Ecto neural progenitor cell (in vitro differentiated cells): ENCODE data around the gene NCSTN.
"Not testable (repeated sequence)": the region's sequence is repeated elsewhere in the genome, so short reads cannot be mapped to it uniquely, and the experiment has no call there.

Source experiments
- DNase-seq: peaks from one replicate; pipeline ENCODE4 v3.0.0-alpha.2; 2018; ENCODE audit warnings: low spot score

NCSTN gene

DNA sequence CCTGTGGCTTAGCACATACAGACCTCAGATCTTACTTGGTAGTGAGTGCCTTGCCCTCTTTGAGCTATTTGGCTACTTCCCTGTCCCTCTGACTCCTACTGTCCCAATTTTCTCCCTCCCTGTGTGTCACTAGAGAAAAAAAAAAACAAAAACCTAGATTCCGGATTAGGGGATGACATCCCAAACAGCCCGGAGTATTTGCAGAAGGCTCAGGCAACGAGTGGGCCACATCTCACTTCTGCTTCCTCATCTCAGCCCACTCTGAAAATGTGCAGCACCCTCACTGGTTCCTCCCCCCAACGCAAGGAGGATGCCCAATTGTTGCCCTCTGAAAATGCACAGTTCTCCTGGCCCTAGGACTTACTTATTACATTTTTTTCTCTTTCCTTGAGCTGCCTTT, 28.6 kb downstream of the NCSTN start:
- DNase-seq: peak; percentile 11

DNA sequence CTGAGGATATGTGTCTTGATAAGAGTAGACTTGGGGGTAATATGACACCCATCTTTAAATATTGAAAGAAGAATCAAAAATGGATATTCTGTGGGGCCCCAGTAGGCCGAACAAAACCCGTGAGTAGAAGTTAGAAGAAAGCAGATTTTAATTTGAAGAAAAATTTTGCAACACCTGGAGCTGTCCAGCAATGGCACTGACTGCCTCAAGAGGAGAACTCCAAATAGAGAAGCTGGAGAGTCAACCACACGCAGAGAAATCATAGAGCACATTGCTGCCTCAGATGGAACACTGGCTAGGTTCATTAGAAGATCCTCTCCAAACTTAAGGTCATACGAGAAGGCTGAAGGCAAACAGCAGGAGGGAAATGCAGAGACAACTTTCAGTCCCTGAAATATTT, 30.5 kb downstream of the NCSTN start:
- peak; percentile 18 for DNase-seq

DNA sequence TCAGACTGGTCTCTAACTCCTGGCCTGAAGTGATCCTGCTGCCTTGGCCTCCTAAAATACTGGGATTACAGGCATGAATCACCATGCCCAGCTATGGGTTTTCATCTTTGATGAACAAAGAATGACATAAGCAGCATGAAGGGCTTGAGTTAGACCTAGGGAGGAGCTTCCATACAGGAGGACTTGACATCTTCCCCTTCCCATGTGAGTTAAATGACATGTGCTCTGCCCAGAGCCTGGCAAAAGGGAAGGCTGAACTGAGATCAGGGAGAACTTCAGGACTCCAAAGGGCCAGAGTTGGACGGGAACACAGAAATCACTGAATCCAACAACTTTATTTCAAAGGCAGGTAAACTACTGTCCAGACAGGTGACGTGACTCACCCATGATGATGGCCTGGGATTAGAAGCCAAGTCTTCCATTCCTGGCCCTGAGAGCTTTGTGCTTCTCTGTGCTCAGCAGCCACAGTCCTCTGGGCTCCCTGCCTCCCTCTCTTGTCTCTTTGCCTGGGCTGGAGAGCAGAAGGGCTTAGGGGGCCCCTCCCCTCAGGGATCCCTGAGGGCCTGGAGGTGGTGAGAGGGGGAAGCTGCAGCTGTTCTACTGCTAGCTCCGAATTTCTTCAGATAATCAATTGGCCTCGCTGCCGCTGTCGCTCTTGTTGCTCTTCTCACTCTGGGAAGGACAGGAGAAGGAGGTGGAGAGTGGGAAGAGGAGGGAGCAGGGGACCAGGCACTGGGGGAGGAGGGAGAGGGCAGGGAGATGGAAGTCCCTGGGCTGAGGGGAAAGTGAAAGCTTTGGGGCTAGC, 31.3 kb downstream of the NCSTN start:
- peak; percentile 85 for DNase-seq

DNA sequence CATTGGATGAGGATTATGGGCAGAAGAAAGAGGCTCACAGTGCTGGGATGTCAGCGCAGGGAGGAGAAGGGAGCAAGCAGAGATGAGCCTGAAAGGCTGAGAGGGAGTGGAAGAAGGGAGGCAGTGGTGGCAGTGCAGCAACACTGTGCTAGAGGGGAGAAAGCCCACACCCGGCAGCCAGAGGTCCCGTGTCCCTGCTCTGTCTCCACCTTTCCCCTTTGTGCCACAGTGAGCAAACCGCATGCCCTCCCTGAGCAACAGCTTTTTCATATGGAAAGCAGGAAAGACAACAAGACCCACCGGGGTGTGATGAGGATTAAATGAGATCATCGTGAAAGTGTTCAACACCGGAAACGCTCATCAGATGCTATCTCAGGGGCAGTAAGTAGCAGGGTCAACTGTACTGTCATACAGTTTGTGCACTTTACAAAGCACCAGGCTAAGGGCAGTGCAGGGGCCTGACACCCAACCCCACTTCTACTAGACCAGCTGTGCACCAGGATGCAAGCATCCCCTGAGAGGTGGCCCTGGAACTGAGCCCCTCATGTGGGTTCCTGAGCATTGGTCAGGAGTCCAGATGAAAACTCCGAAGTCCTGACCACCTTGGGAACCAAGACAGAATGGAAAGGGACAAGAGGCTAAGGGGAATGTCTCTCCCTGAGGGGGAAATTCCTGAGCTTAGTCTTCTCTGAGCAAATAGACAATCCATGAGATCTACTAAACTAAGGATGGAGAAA, 32.8 kb downstream of the NCSTN start:
- DNase-seq: peak; percentile 69

DNA sequence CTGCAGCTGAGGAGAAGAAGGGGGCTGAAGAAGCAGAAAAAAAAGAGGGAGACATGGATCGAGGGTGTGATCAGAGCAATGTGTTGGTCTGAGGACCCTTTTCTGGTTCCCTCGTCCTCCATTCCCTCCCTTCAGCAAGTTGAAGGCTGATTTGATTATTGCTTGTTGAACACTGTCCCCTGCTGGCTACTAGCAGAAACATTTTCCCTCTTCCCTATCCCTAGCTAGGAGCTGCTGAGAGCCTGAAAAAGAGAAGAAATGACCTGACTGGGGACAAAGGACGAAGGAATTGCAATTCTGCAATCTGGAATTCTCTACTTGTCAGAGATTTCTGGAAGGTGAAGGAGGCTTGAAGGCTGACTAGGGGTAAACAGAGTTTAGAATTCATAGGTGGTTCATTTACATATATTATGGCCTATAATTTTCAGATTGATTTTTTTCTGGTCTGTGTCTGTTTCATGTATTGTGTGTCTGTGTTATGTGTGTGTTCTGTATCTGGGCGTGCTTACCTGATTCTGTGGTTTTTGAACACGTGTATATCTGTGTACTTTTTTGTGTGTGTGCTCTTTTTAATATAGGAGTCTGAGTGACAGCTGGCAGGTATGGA, 33.4 kb downstream of the NCSTN start:
- DNase-seq: no peak

DNA sequence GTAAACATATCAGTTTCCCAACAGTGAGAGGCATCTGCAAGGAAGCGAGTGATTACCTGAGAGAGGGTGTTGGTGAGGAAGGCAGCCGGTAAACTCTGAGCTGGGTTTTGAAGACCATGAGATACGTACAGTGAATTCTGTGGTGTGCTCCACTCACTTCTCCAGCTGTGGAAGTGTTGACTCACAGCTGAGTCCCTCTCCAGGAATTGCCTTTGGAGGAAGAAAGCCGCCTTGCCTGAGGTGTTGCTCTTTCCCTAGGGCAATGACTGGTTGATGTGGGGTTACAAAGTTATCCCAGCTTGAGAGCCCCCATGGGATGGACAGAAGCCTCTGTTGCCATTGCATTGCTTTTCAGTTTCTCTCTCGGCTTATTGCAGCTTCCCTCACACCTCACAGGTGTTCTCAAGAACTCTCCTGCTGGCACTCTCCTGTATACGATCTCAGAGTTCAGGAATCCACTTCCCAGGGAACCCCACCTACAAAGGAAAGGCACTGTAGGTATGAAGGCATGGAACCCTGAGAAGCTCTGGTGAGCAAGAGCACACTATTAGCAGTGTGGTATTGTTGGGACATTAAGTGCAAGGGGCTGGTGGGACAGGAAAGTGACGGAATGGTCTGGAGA, 34.5 kb downstream of the NCSTN start:
- peak; percentile 44 for DNase-seq

DNA sequence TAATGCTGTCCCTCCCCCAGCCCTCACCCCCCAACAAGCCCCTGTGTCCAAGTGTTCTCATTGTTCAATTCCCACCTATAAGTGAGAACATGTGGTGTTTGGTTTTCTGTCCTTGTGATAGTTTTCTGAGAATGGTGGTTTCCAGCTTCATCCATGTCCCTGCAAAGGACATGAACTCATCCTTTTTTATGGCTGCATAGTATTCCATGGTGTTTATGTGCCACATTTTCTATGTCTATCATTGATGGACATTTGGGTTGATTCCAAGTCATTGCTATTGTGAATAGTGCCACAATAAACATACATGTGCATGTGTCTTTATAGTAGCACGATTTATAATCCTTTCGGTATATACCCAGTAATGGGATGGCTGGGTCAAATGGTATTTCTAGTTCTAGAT, 41.6 kb downstream of the NCSTN start:
- not testable (repeated sequence) for DNase-seq

DNA sequence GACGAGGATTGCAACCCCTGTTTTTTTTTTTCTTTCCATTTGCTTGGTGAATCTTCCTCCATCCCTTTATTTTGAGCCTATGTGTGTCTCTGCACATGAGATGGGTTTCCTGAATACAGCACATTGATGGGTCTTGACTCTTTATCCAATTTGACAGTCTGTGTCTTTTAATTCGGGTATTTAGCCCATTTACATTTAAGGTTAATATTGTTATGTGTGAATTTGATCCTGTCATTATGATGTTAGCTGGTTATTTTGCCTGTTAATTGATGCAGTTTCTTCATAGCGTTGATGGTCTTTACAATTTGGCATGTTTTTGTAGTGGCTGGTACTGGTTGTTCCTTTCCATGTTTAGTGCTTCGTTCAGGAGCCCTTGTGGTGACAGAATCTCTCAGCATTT, 45.2 kb downstream of the NCSTN start:
- DNase-seq: not testable (repeated sequence)

DNA sequence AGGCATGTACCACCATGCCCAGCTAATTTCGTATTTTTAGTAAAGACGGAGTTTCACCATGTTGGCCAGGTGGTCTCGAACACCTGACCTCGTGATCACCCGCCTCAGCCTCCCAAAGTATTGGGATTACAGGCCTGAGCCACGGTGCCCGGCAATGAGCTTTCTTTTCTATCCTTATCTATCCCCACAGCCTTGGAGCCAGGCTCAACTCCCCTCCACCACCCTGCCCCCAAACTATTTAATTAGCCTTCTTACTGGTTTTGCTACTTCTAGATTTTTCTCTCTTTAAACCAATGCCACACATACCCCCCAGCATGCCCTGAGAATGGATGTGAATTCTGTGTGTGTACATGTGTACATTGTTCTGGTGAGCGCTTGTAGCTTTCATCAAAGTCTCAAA, 51.5 kb downstream of the NCSTN start:
- DNase-seq: peak; percentile 27

DNA sequence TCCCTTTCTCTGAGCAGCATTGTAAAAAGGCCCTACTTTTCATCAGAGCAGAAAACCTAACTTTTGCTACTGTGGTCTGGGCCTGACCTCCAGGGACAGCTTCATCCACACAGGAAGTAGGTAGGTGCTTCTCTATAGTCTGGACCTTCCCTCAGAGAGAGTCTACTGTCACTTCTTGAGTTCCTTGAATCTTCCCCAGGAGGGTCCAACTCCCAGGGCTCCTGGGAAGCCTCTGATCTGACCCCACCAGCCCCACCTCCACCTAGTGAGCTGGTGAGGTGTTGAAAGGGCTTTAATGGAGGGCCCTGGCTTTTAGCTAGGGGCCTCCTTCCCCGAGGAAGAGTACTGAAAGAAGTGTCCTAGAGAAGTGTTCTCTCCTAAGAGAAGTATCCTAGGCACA, 54.5 kb downstream of the NCSTN start:
- DNase-seq: peak; percentile 24

DNA sequence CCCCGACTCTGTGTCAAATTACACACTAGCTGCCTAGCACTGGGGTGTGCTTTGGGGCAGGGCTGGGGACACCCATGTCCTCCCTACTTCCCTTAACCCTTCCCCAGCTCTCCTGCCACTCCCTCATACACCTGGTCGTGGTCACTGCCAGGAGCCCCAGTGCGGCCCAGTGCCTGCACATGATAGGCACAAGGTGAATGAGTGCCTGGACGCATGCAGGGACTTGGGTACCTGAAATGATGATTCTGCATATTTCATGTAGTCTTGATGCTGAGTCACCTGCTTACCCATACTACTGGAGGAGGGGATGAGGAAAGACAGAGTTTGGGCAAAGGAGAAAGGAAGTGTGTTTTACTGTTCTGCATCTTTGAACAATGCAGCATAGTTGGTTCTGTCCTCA, 55.6 kb downstream of the NCSTN start:
- peak; percentile 45 for DNase-seq

DNA sequence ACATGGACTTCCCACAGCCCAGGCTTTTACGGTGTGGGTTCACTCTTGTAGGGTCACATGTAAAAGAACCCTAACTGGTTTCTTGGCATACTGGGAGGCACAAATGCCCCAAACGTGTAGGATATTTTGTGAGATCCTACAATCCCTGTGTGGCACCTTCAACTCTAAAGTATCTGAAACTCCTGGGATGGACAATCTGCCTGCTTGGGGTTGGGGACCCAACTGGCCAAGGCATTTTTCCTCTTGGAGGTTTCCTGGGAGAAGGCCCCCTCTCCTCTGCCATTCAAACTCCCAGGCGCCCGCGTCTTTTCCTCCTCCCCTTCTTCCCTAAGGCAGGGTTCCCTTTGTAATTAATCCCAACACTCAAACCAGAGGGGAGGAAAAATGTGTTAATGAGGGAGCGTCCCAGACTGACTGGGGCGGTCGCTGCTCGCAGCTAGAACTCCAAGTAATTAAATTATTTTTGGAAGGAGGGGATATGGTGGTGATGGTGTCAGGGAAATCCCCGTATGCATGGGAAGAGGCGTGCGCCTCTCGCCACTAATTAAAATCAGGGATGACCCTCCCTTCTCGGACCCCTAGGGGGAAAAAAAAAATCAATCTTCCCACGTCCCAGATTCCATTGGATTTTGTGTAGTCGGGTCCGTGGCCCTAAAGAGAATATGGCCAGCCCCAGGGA, 56.5 kb downstream of the NCSTN start:
- DNase-seq: peak; percentile 61

DNA sequence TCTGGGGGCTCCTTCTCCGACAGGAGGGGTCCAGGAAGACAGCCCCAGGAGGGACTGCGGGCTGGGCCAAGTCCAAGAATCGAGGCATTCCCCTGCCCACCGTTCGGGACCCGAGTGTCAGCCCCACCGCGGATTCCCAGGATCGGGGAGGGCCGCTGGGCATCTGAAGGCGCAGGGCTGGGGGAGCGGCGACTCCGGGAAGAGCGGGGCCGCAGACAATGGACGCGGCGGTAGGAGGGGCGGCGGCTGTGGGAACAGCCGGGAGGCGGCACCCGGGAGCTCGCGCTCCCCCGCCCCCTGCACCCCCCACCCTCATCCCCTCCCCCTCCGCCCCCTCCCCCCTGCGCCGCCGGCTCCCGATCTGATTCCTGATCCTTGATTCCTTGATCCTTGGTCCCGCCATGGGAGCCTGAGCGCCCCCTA, 57.1 kb downstream of the NCSTN start, which contains the start of gene VANGL2:
Gene VANGL2 (plus strand): TSS at position 342 of the 423 bp plus-strand sequence. CDS start 15,274 bp downstream, outside the sequence.
- DNase-seq: peak; percentile 94

DNA sequence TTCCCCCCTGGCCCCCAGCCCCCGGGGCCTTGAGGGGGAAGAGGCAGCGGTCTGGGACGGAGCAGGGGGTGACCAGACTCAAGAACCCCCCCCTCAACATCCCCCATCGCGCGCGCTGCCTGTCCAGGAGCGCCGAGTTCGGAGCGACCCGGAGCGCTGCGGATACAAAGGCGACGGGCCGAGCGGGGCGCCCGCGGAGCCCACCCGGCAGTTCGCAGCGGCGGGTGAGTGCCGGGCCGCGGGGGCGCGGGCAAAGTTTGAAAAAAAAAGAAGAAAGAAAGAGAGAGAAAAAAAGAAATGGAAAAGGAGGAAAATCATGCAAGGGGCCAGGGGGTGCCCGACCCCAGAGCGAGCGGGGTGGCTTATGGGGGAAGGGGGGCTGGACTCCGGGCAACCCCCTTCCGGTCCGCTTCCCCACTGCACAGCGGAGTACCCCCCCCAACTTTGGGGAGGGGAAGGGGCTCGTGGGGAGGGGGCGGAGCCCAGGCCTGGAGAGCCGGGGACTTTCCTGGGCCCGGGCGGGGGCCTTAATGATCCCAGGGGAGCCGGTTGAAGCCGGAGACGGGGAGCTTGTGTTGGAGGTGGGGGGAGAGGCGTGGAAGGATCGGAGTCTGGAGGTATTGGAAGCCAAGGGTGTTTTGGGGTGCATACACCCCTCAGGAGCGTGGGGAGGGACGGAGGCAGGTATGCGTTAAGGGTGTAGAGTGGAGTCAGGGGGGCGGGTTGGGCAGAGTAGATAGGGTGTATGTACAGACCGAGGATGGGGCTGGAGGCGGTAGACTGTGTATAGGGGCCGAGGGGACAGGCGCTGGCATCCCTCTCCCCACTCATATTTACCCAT, 57.7 kb downstream of the NCSTN start:
- peak; percentile 79 for DNase-seq

DNA sequence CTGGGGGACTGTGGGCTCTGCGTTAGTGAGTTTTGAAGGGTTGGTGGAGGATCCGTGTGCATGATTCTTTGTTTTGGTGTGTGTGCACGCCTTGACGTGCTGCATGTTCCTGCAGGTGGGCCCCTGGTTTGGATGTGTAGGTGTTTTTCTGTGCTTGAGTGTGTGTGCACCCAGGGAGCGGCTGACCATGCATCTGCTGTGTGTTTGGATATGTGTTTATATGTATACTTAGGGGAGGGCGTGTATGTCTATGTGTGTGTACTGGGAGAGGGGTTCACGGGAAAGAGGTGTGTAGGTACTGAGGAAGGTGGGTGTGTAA, 58.3 kb downstream of the NCSTN start:
- no peak for DNase-seq

DNA sequence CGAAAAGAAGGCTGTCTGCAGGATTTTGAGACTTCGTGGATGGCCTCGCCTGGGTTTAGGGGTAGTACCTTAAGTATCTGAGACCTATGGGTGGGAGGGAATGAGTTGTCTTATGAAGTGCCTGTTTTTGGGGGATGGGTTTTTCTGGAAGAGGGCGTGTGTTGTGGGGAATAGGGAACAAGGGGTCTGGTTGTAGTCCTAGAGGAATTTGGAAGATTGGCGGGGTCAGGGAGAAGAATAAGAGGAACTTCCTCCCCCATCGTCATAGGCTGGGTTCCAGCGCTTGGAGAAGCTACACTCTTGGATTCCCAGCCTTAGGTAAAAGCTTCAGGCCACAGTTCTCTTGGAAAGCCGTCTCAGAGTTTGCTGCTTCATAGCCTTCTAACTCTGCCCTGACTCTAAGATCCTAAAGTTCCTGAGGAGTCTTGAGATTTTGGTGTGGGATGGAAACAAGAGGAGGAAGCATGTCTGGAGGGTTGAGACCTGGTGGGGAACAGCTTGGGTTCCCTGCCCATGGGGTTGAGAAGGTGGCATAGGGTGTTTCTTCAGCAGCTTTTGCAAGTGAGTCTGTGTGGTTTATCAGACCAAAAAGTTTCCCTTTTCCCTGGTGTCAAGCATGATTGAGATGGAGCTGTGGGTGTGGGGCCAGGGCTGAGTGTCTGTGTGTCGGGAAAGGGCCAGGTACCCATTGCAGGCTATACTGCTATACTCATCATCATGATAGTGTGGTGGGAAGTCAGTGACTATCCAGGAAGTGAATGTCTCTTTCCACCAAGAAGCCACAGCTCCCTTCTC, 59.0 kb downstream of the NCSTN start:
- no peak for DNase-seq

DNA sequence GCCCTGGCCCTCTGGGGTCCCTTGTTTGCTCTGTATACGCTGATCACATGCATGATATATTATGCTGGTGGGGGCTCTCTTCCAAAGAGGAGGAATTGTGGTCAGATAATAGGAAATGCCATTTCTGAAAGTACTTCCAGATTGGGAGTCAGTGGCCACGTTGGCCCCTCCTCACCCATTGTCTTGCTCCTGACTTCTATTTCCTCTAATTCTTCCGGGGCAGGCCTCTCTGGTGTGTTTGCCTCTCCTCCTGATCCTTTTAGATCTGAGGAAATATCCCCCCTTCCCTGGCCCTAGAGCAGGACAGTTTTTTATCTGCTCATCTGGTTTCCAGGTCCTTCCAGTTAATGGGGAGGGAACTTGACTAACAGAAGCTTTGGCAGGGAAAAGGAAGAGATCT, 60.1 kb downstream of the NCSTN start:
- DNase-seq: no peak

DNA sequence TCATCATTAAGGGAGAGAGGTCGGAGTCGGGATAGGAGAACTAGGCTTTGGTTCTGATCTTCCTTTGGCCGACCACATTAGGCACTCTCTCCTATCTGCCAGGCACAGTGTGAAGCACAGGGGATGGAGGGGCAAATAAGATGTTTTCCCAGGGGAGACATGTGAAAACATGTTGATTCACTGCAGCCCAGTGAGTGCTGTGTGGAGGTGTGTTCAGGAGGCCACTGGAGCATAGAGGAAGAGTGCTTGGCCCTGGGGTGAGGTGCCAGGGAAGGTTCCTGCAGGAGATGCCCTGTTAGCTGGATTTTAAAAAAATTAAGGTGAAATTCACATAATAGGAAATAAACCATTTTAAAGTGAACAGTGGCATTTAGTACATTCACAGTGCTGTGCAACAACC, 60.9 kb downstream of the NCSTN start:
- DNase-seq: no peak

DNA sequence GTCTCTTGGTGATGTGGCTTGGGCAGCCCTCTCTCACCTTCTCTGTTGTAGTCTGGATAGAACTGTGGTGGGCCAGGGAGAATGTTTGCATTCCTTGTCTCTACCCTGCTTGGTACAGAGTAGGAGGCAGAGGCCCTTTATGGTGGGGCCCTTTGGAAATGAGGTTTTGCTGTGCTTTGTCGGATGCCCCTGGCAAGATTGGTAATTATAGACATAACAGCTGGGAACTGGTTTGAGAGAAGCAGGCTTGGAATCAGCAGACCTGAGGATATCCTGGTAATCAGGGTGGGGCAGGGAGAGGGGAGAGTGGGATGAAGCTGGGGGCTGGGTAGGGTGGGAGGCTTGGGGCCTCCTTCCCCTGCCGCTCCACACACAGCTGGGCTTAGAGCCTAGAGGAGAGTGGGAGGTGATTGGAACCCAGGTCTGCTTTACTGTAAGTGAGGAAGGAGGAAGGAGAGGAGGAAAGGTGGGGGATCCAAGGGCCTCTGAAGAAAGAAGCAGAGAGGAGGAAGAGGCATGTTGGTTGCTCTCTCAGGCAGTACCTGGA, 62.2 kb downstream of the NCSTN start:
- no peak for DNase-seq
